ENCODE data around the gene SLAMF8. TPM values are rescaled to one million over a fixed set of nuclear protein-coding genes. Genes with fewer than 3 reads are reported as not detected.

Gene SLAMF8
- total RNA-seq (1 to 10 TPM in 3 of 5 donors, not detected in 2; 2.0 to 4.5 (median 2.9) TPM), polyA plus RNA-seq (1 to 10 TPM in 2 of 3 donors, under 1 TPM in 1; 0.76 to 3.1 (median 1.9) TPM)
- long read RNA-seq, donor 1 = 0 reads
- long read RNA-seq, donor 2, partial matches to known transcripts = 0 of 1 reads
- long read RNA-seq, donor 2, other reads (novel, unspliced or antisense) = 0 of 1 reads
- long read RNA-seq, donor 3 = 0 reads
- long read RNA-seq, donor 4 = 0 reads
- long read RNA-seq, donor 5 = 0 reads
- long read RNA-seq, donor 6 = 0 reads
- long read RNA-seq, donor 7 = 0 reads
- long read RNA-seq, donor 8 = 0 reads
- long read RNA-seq, donor 9, partial matches to known transcripts = 0 of 1 reads
- long read RNA-seq, donor 9, other reads (novel, unspliced or antisense) = 0 of 1 reads
- long read RNA-seq, donor 10 = 0 reads

- 66 to 74% (median 72%) methylated on average over 11 of the region's 11 CpGs for WGBS, 5 donors
- Histone ChIP-seq H3K4me1 (peaks cover 0 to 51% (median 9%) of the 10 kb centered on the region in 4 donors), H3K27me3 (peaks cover 0 to 27% (median 2%) of the 10 kb centered on the region in 3 donors), H3K36me3 (no peaks in the 10 kb centered on the region), H3K27ac (peak within 1 kb of the TSS in 2 of 5 donors; percentile 38 to 44), H3K4me3 (peak within 1 kb of the TSS in 2 of 4 donors; percentile 20 to 31), H3K9me3 (no peaks in the 10 kb centered on the region)
- TF ChIP-seq CTCF (IDR thresholded peaks at IDR 0.05) = no peak
- peak; percentile 46 to 48 for DNase-seq
- intact Hi-C loops (cut with DNase I; ENCODE audit: low total_unique reads) = no loop called here
These were observed at the start of gene SLAMF8 for GRCh38 chr1:159826441-159827101. TSS of gene SLAMF8 (plus strand) at chr1:159826873. CDS start at chr1:159826899, 26 bp downstream.

- TF ChIP-seq POLR2A (IDR thresholded peaks at IDR 0.05) (no peak), POLR2AphosphoS5 (IDR thresholded peaks at IDR 0.05) (no peak), CTCF (IDR thresholded peaks at IDR 0.05) (no peak), EP300 (IDR thresholded peaks at IDR 0.05) (no peak)
- Histone ChIP-seq H3K36me3 (peaks cover 0 to 4% (median 0%) of the 10 kb centered on the region in 4 donors), H3K27me3 (no peaks in the 10 kb centered on the region), H3K4me3 (no peak overlapping the region), H3K9me3 (no peaks in the 10 kb centered on the region), H3K4me1 (peaks cover 0 to 24% (median 16%) of the 10 kb centered on the region in 4 donors), H3K27ac (peak overlapping the region in 1 of 5 donors; percentile 37)
- 80 to 87% (median 84%) methylated on average over 4 of the region's 4 CpGs for WGBS, 5 donors
- no peak for DNase-seq
- intact Hi-C loops (cut with DNase I; ENCODE audit: low total_unique reads) = no loop called here
These were observed 48.4 kb upstream of the SLAMF8 start for GRCh38 chr1:159778266-159778665.

GRCh38 chr1:159779403-159779851 lies 47.2 kb upstream of the SLAMF8 start:
- peaks cover 0 to 4% (median 0%) of the 10 kb centered on the region in 4 donors for H3K36me3 ChIP-seq
- H3K27me3 ChIP-seq = no peaks in the 10 kb centered on the region
- H3K27ac ChIP-seq = peak overlapping the region in 2 of 5 donors; percentile 37 to 90
- no peaks in the 10 kb centered on the region for H3K9me3 ChIP-seq
- TF ChIP-seq CTCF (IDR thresholded peaks at IDR 0.05) (no peak), POLR2AphosphoS5 (IDR thresholded peaks at IDR 0.05) (peak in 2 of 3 donors; percentile 24 to 30)
- intact Hi-C loops (cut with DNase I; ENCODE audit: low total_unique reads) = no loop called here
- peaks cover 0 to 24% (median 16%) of the 10 kb centered on the region in 4 donors for H3K4me1 ChIP-seq
- no peak overlapping the region for H3K4me3 ChIP-seq
- peak in 1 of 2 donors; percentile 32 for DNase-seq
- 64 to 75% (median 68%) methylated on average over 2 of the region's 2 CpGs for WGBS, 5 donors
